Sigmoid colon (tissue), 4 donors: ENCODE results near the gene ANP32E.

Experiments used
- CTCF ChIP-seq, 4 experiments: fragments of 450-650 bp in 3 of 4; fragments of 200-600 bp in 1 of 4; IDR thresholded peaks; one replicate each; pipeline ENCODE4 v1.5.1; 2016 to 2019; ENCODE audit warnings: antibody characterized with exemption in 4 of 4, mild to moderate bottlenecking in 3 of 4, moderate library complexity in 2 of 4
- EP300 ChIP-seq, 4 donors: sonication (generic); formaldehyde crosslinking; IDR thresholded peaks; one replicate each; pipeline ENCODE4 v1.6.1; 2017; ENCODE audit warnings: antibody characterized with exemption in 4 of 4
- POLR2A ChIP-seq, 2 donors: fragments of 450-650 bp; IDR thresholded peaks; one replicate each; pipeline ENCODE4 v1.6.1; 2016; ENCODE audit warnings: antibody characterized with exemption in 2 of 2, mild to moderate bottlenecking in 2 of 2, moderate library complexity in 2 of 2

- TF ChIP-seq POLR2A (IDR thresholded peaks at IDR 0.05) (no peak), CTCF (IDR thresholded peaks at IDR 0.05) (no peak), EP300 (IDR thresholded peaks at IDR 0.05) (no peak)
Observed at GRCh38 chr1:150210706-150211105, 25.2 kb downstream of the ANP32E start.
